OCI-M2 (cell line): Measurements from ENCODE around the gene OR4F6.

ENCODE experiments used
- DNase-seq: peaks from one replicate; lab custom pipeline; 2025; ENCODE audit not compliant: unreplicated experiment; lab: John Stamatoyannopoulos, UW

The OR4F6 gene

GRCh38 chr15:101804375-101804774 lies 1.1 kb downstream of the OR4F6 start:
- DNase-seq: no peak

GRCh38 chr15:101804941-101805340 lies 1.6 kb downstream of the OR4F6 start:
- no peak for DNase-seq

DNA sequence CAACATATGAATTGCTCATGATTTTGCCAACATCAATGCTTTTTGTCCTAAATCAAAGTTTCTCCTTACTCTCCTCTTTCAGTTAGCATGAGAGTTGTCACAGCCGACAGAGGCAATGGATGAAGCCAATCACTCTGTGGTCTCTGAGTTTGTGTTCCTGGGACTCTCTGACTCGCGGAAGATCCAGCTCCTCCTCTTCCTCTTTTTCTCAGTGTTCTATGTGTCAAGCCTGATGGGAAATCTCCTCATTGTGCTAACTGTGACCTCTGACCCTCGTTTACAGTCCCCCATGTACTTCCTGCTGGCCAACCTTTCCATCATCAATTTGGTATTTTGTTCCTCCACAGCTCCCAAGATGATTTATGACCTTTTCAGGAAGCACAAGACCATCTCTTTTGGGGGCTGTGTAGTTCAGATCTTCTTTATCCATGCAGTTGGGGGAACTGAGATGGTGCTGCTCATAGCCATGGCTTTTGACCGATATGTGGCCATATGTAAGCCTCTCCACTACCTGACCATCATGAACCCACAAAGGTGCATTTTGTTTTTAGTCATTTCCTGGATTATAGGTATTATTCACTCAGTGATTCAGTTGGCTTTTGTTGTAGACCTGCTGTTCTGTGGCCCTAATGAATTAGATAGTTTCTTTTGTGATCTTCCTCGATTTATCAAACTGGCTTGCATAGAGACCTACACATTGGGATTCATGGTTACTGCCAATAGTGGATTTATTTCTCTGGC lies 2.5 kb downstream of the OR4F6 start:
- no peak for DNase-seq

- DNase-seq: no peak
These were observed 4.1 kb downstream of the OR4F6 start for GRCh38 chr15:101807345-101807945.

- DNase-seq: no peak
These were observed 4.9 kb downstream of the OR4F6 start for GRCh38 chr15:101808201-101808600.

DNA sequence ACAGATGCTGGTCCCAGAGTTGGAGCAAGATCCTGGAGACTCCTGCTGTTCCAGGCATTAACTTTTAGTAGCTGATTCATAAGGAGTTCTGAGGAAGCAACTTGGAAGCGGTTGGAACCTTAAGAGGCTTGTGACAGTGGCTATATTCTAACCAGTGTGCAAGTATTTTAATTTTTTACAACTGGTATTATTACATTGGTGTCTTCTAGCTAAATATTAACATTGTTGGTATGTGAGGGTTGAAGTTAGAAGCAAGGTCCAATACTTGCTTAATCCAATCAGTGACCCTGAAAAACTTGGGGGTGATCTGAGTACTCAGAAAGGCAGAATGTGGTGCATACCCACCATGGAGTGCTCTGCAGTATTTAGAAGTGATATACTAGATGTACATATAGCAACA lies 7.1 kb downstream of the OR4F6 start:
- no peak for DNase-seq

- no peak for DNase-seq
These were observed 7.6 kb downstream of the OR4F6 start for GRCh38 chr15:101810876-101811275.

DNA sequence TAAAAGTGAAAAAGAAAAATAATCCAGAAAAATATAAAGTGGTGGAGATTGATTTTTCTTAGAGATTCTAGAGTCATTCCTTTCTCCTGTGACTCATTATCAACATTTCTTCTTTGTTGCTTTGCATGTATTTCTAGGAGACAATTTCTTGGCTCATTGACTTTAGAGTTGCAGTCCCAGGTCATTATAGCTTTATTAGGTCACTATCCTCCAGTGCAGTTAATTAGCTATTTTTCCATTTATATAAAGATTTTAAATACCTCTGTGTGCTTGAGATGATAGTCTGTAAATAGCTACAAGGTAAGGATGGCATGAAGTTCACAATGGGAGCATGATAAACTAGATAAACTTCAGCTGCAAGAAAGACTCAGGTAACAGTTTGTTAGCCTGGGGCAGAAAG lies 8.6 kb downstream of the OR4F6 start, which contains the start of gene OR4F15:
Gene OR4F15 (plus strand): TSS at position 301 of the 400 bp plus-strand sequence. CDS start 5,985 bp downstream, outside the sequence.
- no peak for DNase-seq

DNA sequence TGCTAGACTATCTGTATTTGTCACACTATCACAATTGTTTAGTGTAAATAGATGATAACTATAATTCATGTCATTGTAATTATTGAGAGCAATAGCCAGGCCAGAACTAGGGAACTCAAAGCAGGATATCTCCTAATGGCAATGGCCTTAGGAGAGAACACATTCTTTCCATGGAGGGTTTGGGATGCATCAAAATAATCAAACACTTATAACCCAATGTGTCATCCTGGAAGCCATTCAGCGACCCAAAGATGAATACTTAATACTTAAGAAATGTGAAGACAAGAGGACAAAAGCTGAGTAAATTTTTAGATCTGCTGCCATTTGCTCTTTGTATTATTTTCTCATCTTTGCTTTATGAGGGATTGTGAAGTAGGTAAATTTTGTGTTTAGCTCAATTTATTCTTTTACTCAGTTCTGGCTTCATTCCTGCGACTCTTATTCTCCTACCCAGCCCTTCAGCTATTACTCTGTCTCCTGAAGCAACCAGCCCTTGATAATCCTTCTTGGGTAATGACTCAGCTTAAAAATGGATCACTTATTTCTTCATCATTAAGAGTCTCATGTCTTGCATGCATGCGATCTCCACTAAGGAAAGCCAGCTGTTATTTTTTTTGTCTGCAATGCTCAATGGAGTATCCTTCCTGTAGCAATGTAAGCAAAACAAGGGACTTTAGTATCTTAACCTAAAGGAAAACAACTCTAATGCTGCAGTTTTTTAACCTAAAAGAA lies 10.7 kb downstream of the OR4F6 start:
- no peak for DNase-seq

GRCh38 chr15:101820781-101821180 lies 17.5 kb downstream of the OR4F6 start:
- no peak for DNase-seq

DNA sequence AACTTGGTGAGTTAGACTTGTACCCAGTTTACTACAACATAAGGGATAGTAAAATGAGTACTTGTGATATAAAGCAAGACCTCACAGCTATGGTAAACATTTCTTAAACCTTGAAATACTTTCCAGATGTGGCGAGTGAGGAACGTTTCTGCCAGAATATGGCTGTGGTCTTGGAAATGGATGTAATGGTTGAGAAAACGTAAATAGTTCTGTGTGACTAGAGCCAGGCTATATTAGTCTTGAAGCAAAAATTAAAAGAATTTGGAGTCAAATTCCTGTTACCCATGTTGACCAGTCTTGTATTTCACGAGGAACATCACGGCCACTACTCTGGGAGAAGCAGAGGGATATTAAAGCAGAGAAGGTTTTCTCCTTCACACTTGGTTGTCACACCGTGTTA lies 23.9 kb downstream of the OR4F6 start:
- no peak for DNase-seq

- DNase-seq: no peak
These were observed 25.5 kb downstream of the OR4F6 start for GRCh38 chr15:101828774-101829173.

- no peak for DNase-seq
These were observed 38.3 kb downstream of the OR4F6 start for GRCh38 chr15:101841656-101842055.

DNA sequence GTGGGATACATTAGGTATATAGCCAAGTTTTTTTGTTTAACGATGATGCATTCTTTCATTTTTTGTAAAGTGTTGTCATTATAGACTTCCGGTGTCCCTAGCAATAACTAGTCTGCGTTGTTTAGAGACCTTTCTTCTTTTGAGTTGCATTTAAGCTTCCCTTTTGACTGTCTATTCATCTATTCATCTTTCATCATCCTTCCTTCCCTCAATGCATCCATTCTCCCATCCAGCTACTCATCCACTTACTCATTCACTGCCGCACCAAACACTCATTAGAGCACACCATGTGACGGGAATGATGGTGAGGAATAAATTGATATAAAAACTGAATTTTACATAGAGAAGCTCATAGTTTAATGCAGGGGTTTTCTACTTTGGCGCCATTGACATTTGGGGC lies 41.6 kb downstream of the OR4F6 start:
- DNase-seq: no peak

- no peak for DNase-seq
These were observed 49.0 kb downstream of the OR4F6 start for GRCh38 chr15:101852356-101852755.
